Cerebellar nuclear complex (tissue), 1 donor: Measurements from ENCODE around the gene SUPT20H.

ENCODE experiments used
- DNase-seq, 2 experiments: peaks; one replicate each; lab custom pipeline; 2025; lab: John Stamatoyannopoulos, UW

SUPT20H gene

DNA sequence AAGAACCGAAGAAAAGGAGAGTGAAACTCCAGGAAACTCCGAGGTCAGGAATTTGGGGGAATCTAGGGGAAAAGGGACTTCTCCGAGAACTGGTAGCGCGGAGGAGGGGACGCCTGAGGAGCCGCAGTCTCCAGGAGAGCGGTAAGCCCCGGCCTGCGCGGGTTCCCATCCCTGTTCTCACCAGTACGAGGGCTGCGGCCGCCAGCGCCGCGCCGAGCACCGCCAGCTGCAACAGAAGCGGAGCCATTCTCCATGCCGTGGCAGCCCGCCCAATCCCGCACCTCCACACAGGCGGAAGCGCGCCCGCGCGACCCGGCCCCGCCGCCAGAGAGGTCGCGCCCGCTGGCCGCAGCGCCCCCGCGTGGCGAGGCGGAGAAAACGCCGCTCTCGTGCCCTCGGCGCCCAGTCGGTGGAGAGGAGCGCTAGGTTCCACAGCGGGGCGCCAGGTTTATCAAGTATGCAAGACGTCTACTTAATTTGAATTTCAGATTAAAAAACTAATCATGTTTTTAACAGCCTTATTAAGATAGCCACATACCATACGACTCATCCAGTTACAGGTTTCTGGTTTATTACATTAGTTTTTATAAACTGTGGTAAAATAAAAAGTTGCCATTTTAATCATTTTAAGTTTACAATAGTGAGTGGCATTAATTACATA lies 60.3 kb downstream of the SUPT20H start, which contains the start of gene ALG5:
Gene ALG5, minus strand, starts transcription at position 287 of the 661 bp plus-strand sequence. Its CDS starts 40 bp downstream, at position 247.
- DNase-seq: peak; percentile 6 to 49

DNA sequence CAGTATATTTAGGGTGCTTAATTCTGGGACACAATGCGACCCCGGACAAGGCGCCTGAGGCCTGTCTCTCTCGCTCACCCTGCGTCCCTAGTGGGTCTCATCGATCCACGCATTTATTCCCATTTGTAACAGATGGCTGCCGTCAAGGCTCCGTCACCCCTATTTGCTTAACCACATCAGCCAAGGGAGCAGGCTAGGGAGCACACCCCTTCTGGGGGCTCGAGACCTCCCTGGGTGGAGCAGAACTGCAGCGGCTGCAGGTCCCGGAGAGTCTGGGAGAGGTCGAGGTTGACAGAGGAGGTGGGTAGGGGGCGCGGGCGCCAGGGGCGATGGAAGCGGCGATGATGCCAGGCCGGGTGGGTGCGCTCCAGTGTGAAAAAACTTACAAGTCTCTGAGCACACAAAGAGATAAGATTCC lies 60.9 kb downstream of the SUPT20H start:
- DNase-seq: no peak

DNA sequence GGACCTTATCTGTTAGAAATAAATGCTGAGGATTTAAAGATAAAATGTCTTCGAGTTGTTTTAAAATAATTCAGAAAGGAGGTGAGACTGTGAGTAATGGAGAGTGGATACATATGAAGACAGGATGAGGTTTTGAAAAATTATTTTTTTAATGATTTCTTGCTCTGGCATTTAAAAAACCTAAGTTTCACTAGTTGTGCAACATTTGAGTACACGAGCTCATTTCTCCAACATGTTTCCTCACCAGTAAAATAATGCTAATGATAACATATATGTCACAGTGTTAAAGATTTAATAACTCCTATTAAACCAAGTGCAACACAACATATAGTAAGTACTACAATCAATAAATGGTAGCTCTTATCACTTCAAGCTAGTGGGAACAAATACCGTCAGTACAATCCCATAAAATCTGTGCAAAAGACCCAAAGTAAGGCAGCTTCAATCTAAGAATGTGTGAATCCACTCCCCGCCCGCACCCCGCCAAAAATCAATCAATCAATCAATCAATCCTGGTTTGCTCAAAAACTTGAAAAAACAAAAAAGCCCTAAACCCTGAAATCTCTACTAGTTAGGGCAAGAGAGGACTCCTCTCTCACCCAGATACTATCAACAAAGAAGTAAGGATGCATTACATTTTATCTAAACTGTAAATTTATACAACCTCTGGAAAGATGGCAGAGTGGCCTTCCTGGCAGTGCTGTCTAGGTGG lies 61.6 kb downstream of the SUPT20H start:
- no peak for DNase-seq

- DNase-seq: no peak
Observed at GRCh38 chr13:36992362-36992761, 67.1 kb downstream of the SUPT20H start.

DNA sequence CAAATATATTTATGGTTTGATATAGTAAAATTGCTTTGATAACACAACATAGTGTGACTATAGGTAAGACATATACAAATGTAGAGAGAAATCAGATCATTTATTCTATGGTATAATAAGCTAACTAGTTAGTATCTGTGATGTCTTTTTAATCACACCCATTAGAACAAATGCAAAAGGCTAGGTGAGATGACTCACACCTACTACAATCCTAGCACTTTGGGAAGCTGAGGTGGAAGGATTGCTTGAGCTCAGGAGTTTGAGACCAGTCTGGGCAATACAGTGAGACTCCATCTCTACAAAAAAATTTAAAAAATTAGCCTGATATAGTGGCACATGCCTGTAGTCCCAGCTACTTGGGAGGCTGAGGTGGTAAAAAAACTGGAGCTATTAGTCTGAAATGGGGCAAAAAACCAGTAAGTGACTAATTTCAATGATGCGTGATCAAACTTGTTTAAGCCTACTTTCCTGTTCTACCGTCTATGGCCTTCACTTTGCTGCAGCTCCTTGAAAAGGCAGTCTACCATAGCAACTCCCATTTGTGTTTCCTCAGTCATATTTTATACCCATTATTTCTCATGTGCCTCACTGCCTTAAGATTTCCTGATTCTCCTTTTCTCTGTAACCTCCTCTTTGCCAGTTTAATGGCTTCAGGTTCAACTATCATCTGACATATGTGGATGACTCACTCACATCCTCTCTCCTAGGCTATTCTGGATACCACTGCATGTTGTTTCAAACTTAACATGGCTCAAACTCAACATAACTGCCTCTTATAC lies 72.8 kb downstream of the SUPT20H start:
- no peak for DNase-seq

GRCh38 chr13:36981156-36981743 lies 78.2 kb downstream of the SUPT20H start:
- DNase-seq: no peak

DNA sequence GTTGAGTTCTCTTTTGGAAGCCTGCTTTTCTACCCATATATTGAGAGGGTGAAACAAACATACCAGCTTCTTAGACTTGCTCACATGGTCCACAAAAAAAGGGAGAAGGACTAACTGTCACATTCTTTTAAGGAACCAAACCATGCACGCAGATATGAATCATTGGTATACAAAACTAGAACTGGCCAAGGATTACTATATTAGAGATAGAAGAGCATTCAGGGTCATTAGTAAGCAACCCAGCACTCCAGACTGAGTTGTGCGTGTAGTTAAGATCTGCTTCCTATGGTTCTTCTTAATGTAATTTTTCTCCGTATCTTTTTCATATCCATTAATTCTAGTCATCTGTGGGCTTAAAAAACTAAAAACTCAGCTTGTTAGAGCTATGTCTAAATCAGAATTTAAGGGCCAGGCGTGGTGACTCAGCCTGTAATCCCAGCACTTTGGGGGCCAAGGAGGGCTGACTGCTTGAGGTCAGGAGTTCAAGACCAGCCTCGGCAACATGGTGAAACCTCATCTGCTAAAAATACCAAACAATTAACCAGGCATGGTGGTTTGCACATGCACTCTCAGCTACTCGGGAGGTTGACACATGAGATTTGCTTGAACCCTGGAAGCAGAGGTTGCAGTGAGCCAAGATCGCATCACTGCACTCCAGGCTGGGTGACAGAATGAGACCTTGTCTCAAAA lies 80.0 kb downstream of the SUPT20H start:
- DNase-seq: no peak

- DNase-seq: no peak
Observed at GRCh38 chr13:36975172-36975571, 84.3 kb downstream of the SUPT20H start.

GRCh38 chr13:36973621-36974295 lies 85.7 kb downstream of the SUPT20H start:
- no peak for DNase-seq

- no peak for DNase-seq
Observed at GRCh38 chr13:36973009-36973408, 86.5 kb downstream of the SUPT20H start.

GRCh38 chr13:36966404-36966803 lies 93.1 kb downstream of the SUPT20H start:
- no peak for DNase-seq

GRCh38 chr13:36965767-36966166 lies 93.7 kb downstream of the SUPT20H start:
- DNase-seq: no peak

DNA sequence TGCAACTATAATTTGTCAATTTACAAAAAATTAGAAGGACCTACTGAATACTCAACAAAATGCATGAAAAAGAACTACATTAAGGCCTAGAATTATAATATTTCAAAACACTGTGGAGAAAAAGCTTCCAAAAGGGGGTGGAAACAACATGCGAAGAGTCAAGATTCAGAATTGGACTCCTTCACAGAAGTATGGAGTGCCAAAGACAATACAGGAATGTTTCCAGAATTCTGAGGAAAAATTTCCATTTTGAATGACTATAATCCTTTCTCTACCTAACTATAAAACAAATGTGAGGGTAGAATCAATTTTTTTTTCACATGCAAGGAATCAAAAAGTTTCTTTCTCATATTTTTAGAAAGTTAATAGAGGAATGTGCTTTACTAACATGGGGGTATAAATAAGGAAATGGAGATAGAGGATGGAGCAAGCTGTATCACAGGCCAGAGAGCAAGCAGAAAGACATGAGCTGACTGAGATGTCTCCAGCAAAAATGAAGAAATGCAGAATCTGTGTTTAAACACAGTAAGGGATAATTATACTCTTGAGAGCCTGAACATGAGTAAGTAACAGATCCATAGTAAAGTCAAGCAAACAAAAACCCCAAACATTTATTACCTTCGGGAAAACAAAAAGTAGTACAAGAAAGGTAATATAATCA lies 99.9 kb downstream of the SUPT20H start:
- no peak for DNase-seq
